IMR-90 (cell line): ENCODE measurements around the gene HSD17B4. TPM values are rescaled to one million over a fixed set of nuclear protein-coding genes. Genes with fewer than 3 reads are reported as not detected.

ENCODE experiments used
- ATAC-seq: fragments of 200-7000 bp; cut with Tn5 transposase; 2 replicates; pipeline ENCODE4 v1.9.1; 2020; ENCODE audit warnings: low read depth, mild to moderate bottlenecking, moderate library complexity
- BruUV-seq: library from RNA; stranded (reverse); fragments of 400-500 nt; replicated peaks from 2 replicates; lab custom pipeline; 2021; lab: Mats Ljungman, UMichigan
- CTCF ChIA-PET: fragments of 300-600 bp; formaldehyde crosslinking; extraction: SDS; loops from one replicate; lab custom pipeline; 2021; ENCODE audit warnings: antibody characterized with exemption; lab: Yijun Ruan, JAX
- POLR2A ChIA-PET: fragments of 300-600 bp; sonication (Branson Sonifier 250); formaldehyde crosslinking; loops from one replicate; lab custom pipeline; 2022; ENCODE audit warnings: antibody characterized with exemption; ENCODE audit not compliant: unreplicated experiment; lab: Charles Lee
- DNase-seq: peaks from one replicate; pipeline ENCODE4 v3.0.0; 2013
- H2AFZ ChIP-seq: replicated peaks from 2 replicates; pipeline ENCODE3; 2013; ENCODE audit warnings: low read length, mild to moderate bottlenecking; ENCODE audit not compliant: poor library complexity
- H2AK5ac ChIP-seq: 2 replicates; pipeline ENCODE4 v1.6.1; 2013; ENCODE audit warnings: low read depth, low read length, inconsistent platforms
- H2AK9ac ChIP-seq: replicated peaks from 2 replicates; pipeline ENCODE3; 2013; ENCODE audit warnings: mild to moderate bottlenecking, low read depth, low read length, moderate library complexity; ENCODE audit not compliant: poor library complexity
- H2BK120ac ChIP-seq: 2 replicates; pipeline ENCODE4 v1.6.1; 2013; ENCODE audit warnings: low read depth, low read length, inconsistent platforms
- H2BK15ac ChIP-seq: 3 replicates; pipeline ENCODE4 v1.6.1; 2013; ENCODE audit warnings: low read depth, low read length, inconsistent platforms
- H2BK20ac ChIP-seq: 2 replicates; pipeline ENCODE4 v1.6.1; 2013; ENCODE audit warnings: low read depth, mild to moderate bottlenecking, inconsistent platforms, low read length, moderate library complexity
- H2BK5ac ChIP-seq: 2 replicates; pipeline ENCODE4 v1.6.1; 2013; ENCODE audit warnings: mild to moderate bottlenecking, low read depth, low read length, inconsistent platforms; ENCODE audit not compliant: poor library complexity, severe bottlenecking
- H3K14ac ChIP-seq: replicated peaks from 2 replicates; pipeline ENCODE4 v1.6.1; 2013; ENCODE audit warnings: low read depth, low read length, inconsistent platforms
- H3K18ac ChIP-seq: 2 replicates; pipeline ENCODE4 v1.6.1; 2013; ENCODE audit warnings: low read depth, low read length, control low read depth
- H3K23ac ChIP-seq: 2 replicates; pipeline ENCODE4 v1.6.1; 2013; ENCODE audit warnings: low read depth, low read length, inconsistent platforms
- H3K27ac ChIP-seq: 2 replicates; pipeline ENCODE4 v1.5.1; 2013; ENCODE audit warnings: mild to moderate bottlenecking, control low read depth, low read length; ENCODE audit not compliant: insufficient read depth
- H3K27me3 ChIP-seq: 2 replicates; pipeline ENCODE4 v1.6.1; 2013; ENCODE audit warnings: low read length; ENCODE audit not compliant: control insufficient read depth, insufficient read depth
- H3K36me3 ChIP-seq: 2 replicates; pipeline ENCODE4 v1.6.1; 2013; ENCODE audit warnings: low read length, mixed read lengths; ENCODE audit not compliant: control insufficient read depth, insufficient read depth
- H3K4ac ChIP-seq: 2 replicates; pipeline ENCODE4 v1.6.1; 2013; ENCODE audit warnings: low read depth, low read length, inconsistent platforms
- H3K4me1 ChIP-seq: 2 replicates; pipeline ENCODE4 v1.6.1; 2013; ENCODE audit warnings: low read length, mixed read lengths; ENCODE audit not compliant: control insufficient read depth, insufficient read depth
- H3K4me2 ChIP-seq: 2 replicates; pipeline ENCODE4 v1.6.1; 2013; ENCODE audit warnings: low read depth, mild to moderate bottlenecking, control low read depth, low read length, moderate library complexity
- H3K4me3 ChIP-seq: 2 replicates; pipeline ENCODE4 v1.5.1; 2013; ENCODE audit warnings: low read depth, mild to moderate bottlenecking, control low read depth, low read length, moderate library complexity; ENCODE audit not compliant: insufficient read depth
- H3K56ac ChIP-seq: 2 replicates; pipeline ENCODE4 v1.6.1; 2013; ENCODE audit warnings: low read length, inconsistent platforms; ENCODE audit not compliant: insufficient read depth; ENCODE audit errors: extremely low read depth
- H3K79me1 ChIP-seq, 2 experiments: 2 replicates each; pipeline ENCODE4 v1.6.1; 2013; ENCODE audit warnings: low read length in 2 of 2, inconsistent platforms in 1 of 2, low read depth in 1 of 2
- H3K9ac ChIP-seq: 2 replicates; pipeline ENCODE4 v1.6.1; 2013; ENCODE audit warnings: low read depth, low read length, control low read depth
- H3K9me1 ChIP-seq: 2 replicates; pipeline ENCODE4 v1.6.1; 2013; ENCODE audit warnings: low read length, inconsistent platforms; ENCODE audit not compliant: insufficient read depth
- H3K9me3 ChIP-seq: 2 replicates; pipeline ENCODE4 v1.6.1; 2013; ENCODE audit warnings: low read length; ENCODE audit not compliant: control insufficient read depth, insufficient read depth
- H4K20me1 ChIP-seq: 2 replicates; pipeline ENCODE4 v1.6.1; 2013; ENCODE audit warnings: low read length, inconsistent platforms; ENCODE audit not compliant: insufficient read depth
- H4K5ac ChIP-seq: 2 replicates; pipeline ENCODE4 v1.6.1; 2013; ENCODE audit warnings: mild to moderate bottlenecking, low read depth, low read length, control low read depth
- H4K8ac ChIP-seq, 2 experiments: 2 replicates each; pipeline ENCODE4 v1.6.1; 2013; ENCODE audit warnings: low read depth in 2 of 2, low read length in 2 of 2, control low read depth in 1 of 2, inconsistent platforms in 1 of 2
- H4K91ac ChIP-seq: 2 replicates; pipeline ENCODE4 v1.6.1; 2013; ENCODE audit warnings: low read depth, low read length, inconsistent platforms; ENCODE audit not compliant: insufficient read depth
- BHLHE40 ChIP-seq: fragments of 150-350 bp; IDR thresholded peaks from 2 replicates; pipeline ENCODE4 v1.6.1; 2016; ENCODE audit warnings: mild to moderate bottlenecking, low read depth, low read length
- CEBPB ChIP-seq: IDR thresholded peaks from 2 replicates; pipeline ENCODE4 v1.6.1; 2012; ENCODE audit warnings: low read depth, low read length, improper control_type of control experiment
- CHD1 ChIP-seq: IDR thresholded peaks from 2 replicates; pipeline ENCODE4 v1.6.1; 2012; ENCODE audit warnings: low read depth, low read length, improper control_type of control experiment
- ELK1 ChIP-seq: fragments of 150-350 bp; IDR thresholded peaks from 2 replicates; pipeline ENCODE4 v1.6.1; 2016; ENCODE audit warnings: low read depth, mild to moderate bottlenecking, low read length, moderate library complexity, borderline replicate concordance
- FOS ChIP-seq: fragments of 150-350 bp; IDR thresholded peaks from 2 replicates; pipeline ENCODE4 v1.6.1; 2016; ENCODE audit warnings: low read depth, low read length
- MAFK ChIP-seq: IDR thresholded peaks from 2 replicates; pipeline ENCODE4 v1.6.1; 2012; ENCODE audit warnings: low read depth, low read length, improper control_type of control experiment
- MAZ ChIP-seq: IDR thresholded peaks from 2 replicates; pipeline ENCODE4 v1.6.1; 2012; ENCODE audit warnings: low read depth, mild to moderate bottlenecking, low read length, improper control_type of control experiment, moderate library complexity, borderline replicate concordance
- MXI1 ChIP-seq: IDR thresholded peaks from 2 replicates; pipeline ENCODE4 v1.6.1; 2012; ENCODE audit warnings: low read depth, mild to moderate bottlenecking, low read length, moderate library complexity, borderline replicate concordance
- NFE2L2 ChIP-seq: fragments of 150-350 bp; IDR thresholded peaks from 2 replicates; pipeline ENCODE4 v1.6.1; 2016; ENCODE audit warnings: low read depth, mild to moderate bottlenecking, low read length
- POLR2A ChIP-seq: IDR thresholded peaks from 2 replicates; pipeline ENCODE4 v1.6.1; 2012; ENCODE audit warnings: mild to moderate bottlenecking, low read depth, low read length
- RAD21 ChIP-seq: IDR thresholded peaks from 2 replicates; pipeline ENCODE4 v1.6.1; 2012; ENCODE audit warnings: low read length, improper control_type of control experiment
- RCOR1 ChIP-seq: IDR thresholded peaks from 2 replicates; pipeline ENCODE4 v1.6.1; 2012; ENCODE audit warnings: mild to moderate bottlenecking, low read length, improper control_type of control experiment; ENCODE audit not compliant: insufficient replicate concordance
- WGBS, 2 experiments: methylation state at CpG; one replicate each; pipeline versions ENCODE4 v1.1.5 to v1.1.7; 2013; ENCODE audit warnings: missing lambda C conversion rate in 2 of 2; ENCODE audit not compliant: insufficient read length in 1 of 2; ENCODE audit errors: extremely low coverage in 2 of 2; 5-methylcytosine and 5-hydroxymethylcytosine counted together
- dilution Hi-C: fragments of 300-500 bp; cut with HindIII; formaldehyde crosslinking; loops from one replicate; pipeline ENCODE4 v1.14.3; 2018; ENCODE audit warnings: low sequenced_read_pairs; ENCODE audit not compliant: unreplicated experiment
- in situ Hi-C: fragments of 300-500 bp; cut with MboI; formaldehyde crosslinking; loops from 3 replicates; pipeline ENCODE4 v1.14.3; 2019; ENCODE audit warnings: low sequenced_read_pairs, inconsistent platforms, mixed read lengths
- intact Hi-C: fragments of 100-400 bp; cut with micrococcal nuclease; formaldehyde crosslinking; loops from 2 replicates; pipeline ENCODE4 v1.10.0; 2022
- polyA plus RNA-seq, 3 experiments: library from polyadenylated mRNA; depleted of rRNA; stranded (reverse); fragments of >200 nt; gene quantifications; 2 replicates each; pipeline ENCODE4 v1.2.3, GENCODE V29; 2012; ENCODE audit warnings: low replicate concordance in 1 of 3
- total RNA-seq: library from RNA; depleted of rRNA; stranded (reverse); fragments of >200 nt; gene quantifications from 2 replicates; pipeline ENCODE4 v1.2.3, GENCODE V29; 2012
- TF ChIP-seq, protein P1 (sequence below): conservative IDR thresholded peaks from 2 replicates; pipeline ENCODE4 v1.5.1; 2012; ENCODE audit warnings: mild to moderate bottlenecking, low read depth, low read length, improper control_type of control experiment
- TF ChIP-seq, protein P2 (sequence below): fragments of 150-350 bp; IDR thresholded peaks from 2 replicates; pipeline ENCODE4 v1.6.1; 2017; ENCODE audit warnings: mild to moderate bottlenecking, antibody characterized with exemption, low read length, low read depth

The HSD17B4 gene
- total and polyA plus RNA-seq, 2 of the 4 experiments (the other 2 are of a cell fraction): 95.1 to 154 TPM

GRCh38 chr5:119426057-119426456 is 26.2 kb upstream of the HSD17B4 start:
- no peaks in the 10 kb centered on the region for H3K36me3 ChIP-seq
- H4K20me1 ChIP-seq: no peaks in the 10 kb centered on the region
- H4K5ac ChIP-seq: no peak overlapping the region
- H3K4me1 ChIP-seq: no peaks in the 10 kb centered on the region
- no peak overlapping the region for H2BK120ac ChIP-seq
- H4K8ac ChIP-seq: no peak overlapping the region
- no peak overlapping the region for H2AK9ac ChIP-seq
- H2BK5ac ChIP-seq: no peak overlapping the region
- H3K27me3 ChIP-seq: peaks cover 9% of the 10 kb centered on the region
- H3K27ac ChIP-seq: no peak overlapping the region
- no peaks in the 10 kb centered on the region for H3K9me1 ChIP-seq
- TF ChIP-seq ELK1 (no peak), MXI1 (no peak), RCOR1 (no peak), RAD21 (no peak), CHD1 (no peak), BHLHE40 (no peak), CEBPB (no peak), FOS (no peak), POLR2A (no peak), NFE2L2 (no peak), MAFK (no peak), MAZ (no peak)
- TF ChIP-seq, protein P1, sequence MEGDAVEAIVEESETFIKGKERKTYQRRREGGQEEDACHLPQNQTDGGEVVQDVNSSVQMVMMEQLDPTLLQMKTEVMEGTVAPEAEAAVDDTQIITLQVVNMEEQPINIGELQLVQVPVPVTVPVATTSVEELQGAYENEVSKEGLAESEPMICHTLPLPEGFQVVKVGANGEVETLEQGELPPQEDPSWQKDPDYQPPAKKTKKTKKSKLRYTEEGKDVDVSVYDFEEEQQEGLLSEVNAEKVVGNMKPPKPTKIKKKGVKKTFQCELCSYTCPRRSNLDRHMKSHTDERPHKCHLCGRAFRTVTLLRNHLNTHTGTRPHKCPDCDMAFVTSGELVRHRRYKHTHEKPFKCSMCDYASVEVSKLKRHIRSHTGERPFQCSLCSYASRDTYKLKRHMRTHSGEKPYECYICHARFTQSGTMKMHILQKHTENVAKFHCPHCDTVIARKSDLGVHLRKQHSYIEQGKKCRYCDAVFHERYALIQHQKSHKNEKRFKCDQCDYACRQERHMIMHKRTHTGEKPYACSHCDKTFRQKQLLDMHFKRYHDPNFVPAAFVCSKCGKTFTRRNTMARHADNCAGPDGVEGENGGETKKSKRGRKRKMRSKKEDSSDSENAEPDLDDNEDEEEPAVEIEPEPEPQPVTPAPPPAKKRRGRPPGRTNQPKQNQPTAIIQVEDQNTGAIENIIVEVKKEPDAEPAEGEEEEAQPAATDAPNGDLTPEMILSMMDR: no peak
- TF ChIP-seq, protein P2, sequence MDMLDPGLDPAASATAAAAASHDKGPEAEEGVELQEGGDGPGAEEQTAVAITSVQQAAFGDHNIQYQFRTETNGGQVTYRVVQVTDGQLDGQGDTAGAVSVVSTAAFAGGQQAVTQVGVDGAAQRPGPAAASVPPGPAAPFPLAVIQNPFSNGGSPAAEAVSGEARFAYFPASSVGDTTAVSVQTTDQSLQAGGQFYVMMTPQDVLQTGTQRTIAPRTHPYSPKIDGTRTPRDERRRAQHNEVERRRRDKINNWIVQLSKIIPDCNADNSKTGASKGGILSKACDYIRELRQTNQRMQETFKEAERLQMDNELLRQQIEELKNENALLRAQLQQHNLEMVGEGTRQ: no peak
- no peak overlapping the region for H3K9ac ChIP-seq
- no peaks in the 10 kb centered on the region for H3K9me3 ChIP-seq
- no peak overlapping the region for H3K4ac ChIP-seq
- intact Hi-C loops (no loop called here), dilution Hi-C loops (no loop called here), in situ Hi-C loops (no loop called here)
- ChIA-PET CTCF (no interaction called here), POLR2A (no interaction called here)
- no peak overlapping the region for H3K18ac ChIP-seq
- H2BK15ac ChIP-seq: no peak overlapping the region
- no peak overlapping the region for H2AK5ac ChIP-seq
- H3K23ac ChIP-seq: no peak overlapping the region
- no peak overlapping the region for H3K56ac ChIP-seq
- ATAC-seq (no peak), DNase-seq (no peak)
- no TSS peak for BruUV-seq
- H3K4me3 ChIP-seq: no peak overlapping the region
- H2AFZ ChIP-seq: no peak overlapping the region
- no peak overlapping the region for H3K4me2 ChIP-seq
- no peak overlapping the region for H2BK20ac ChIP-seq
- H4K91ac ChIP-seq: no peak overlapping the region
- WGBS, 2 experiments: no CpG with 5 or more reads among the region's 3 CpGs
- no peaks in the 10 kb centered on the region for H3K79me1 ChIP-seq
- H3K14ac ChIP-seq: no peak overlapping the region
